HK-2 (cell line): ENCODE data around the gene LY6G6C.
A peak's percentile ranks its signal among the peaks of the same experiment; 100 is the strongest.

Source experiments
- DNase-seq: peaks from one replicate; pipeline ENCODE4 v3.0.0-alpha.2; 2018; ENCODE audit not compliant: unreplicated experiment

Gene LY6G6C

DNA sequence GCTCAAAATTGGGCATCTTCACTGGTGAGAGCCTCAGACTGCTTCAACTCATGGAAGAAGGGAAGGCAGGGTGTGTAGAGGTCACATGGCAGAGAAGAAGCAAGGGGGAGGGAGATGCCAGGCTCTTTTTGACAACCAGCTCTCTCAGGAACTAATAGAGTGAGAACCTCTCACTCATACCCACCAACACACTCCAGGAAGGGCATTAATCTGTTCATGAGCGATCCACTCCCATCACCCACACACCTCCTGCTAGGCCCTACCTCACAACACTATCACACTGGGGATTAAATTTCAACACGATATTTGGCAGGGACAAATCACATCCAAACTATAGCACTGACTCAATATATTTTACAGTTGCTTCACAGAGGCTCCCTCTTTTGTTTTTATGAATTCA lies 20.3 kb upstream of the LY6G6C start:
- DNase-seq, result no peak

DNA sequence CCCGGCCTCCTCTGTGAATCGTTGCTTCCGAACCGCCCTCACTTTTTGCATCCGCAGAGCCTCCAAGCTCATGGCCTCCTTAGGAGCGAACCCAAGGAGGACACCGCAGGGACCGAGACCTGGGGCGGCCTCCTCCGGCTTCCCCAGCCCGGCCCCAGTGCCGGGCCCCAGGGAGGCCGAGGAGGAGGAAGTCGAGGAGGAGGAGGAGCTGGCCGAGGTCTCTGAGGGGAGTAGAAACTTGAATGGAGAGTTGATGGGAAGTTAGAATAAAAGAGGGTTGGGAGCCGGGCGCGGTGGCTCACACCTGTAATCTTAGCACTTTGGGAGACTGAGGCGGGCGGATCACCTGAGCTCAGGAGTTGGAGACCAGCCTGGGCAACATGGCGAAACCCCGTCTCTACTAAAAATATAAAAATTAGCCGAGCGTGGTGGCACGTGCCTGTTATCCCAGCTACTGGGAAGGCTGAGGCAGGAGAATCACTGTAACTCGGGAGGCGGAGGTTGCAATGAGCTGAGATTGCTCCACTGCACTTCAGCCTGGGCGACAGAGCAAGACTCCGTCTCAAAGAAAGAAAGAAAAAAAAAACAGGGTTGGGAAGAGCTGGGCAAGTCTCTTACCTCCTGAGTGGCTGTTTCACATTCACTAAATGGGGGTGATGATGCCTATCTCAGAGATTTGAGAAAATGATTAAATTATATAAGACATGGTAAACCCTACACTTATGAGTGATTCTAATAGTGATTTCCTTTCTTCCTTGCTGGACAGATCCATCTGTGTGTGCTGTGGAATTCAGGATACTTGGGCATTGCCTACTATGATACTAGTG lies 19.1 kb upstream of the LY6G6C start:
- peak; percentile 41 for DNase-seq

DNA sequence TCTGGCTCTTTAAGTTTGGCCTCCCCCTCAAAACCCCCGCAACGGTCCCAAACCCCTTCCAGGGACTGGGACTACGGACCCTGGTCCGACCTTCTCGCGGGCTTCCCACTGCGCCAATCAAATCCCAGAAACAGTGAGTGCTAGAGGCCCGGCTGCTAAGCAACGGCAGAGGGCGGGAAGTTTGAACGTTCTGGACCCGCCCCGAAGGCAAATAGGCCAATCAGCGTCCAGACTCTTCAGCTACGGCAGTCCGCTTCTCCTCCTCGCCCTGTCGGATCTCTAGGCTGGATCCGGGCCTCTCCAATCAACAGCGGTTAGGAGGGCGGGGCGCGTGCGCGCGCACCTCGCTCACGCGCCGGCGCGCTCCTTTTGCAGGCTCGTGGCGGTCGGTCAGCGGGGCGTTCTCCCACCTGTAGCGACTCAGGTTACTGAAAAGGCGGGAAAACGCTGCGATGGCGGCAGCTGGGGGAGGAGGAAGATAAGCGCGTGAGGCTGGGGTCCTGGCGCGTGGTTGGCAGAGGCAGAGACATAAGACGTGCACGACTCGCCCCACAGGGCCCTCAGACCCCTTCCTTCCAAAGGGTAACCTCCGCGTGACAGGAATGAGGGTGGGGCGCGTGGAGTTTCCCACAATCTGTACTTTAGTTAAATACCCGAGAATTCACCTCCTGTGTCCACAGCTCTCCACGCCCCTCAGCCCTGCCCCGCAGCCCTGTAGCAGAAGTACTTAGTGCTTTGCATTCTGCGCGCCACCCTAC lies 18.3 kb upstream of the LY6G6C start, which contains the start of gene MSH5:
Gene MSH5 (plus strand): TSS at position 367 of the 758 bp plus-strand sequence. CDS start 462 bp downstream, outside the sequence.
- DNase-seq, result peak; percentile 99

DNA sequence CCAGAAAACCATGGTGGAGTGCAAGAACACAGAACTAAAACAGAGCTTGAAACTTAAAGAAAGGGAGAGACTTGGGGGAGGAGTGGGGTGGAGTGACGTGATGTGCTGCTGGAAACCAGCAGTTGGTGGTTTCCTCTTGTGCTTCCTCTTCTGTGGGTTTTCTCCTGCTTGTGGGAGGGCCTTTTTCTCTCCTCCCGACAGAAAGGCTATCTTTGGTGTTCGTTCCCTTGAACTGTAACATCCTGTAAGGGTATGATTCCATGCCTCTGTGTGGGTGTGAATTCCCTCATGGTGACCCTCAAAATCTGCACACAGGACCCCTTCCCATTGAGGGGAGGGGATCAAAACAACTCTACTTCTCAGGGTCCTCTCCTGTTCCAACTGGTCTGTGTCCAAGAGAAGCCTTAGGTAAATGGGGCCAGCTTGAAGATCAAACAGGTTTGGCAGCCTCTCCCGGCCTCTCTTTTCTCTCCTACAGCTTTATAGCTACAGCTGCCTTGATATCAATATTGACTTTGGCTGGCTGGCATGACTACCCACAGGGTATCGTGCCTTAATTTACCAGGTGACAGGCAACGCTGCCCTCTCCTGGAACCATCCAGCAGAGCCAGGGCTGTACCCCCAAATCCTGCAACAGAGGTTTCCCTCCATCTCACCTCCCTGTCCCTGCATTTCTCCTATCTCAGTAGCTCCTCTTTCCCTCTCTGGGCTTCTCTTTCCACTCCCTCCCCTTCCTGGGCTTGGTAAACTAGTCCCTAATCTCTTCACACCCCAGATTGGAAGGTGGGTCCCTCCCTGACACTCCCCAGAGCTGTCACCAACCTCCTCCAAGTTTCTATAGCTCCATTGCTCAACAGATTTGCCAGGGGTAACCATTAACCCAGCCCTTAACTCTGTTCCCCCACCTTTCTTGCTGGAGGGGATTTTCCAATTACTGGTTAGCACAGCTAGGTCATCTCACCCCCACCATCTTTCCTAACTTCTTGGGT lies 16.7 kb upstream of the LY6G6C start:
- DNase-seq, result peak; percentile 64

DNA sequence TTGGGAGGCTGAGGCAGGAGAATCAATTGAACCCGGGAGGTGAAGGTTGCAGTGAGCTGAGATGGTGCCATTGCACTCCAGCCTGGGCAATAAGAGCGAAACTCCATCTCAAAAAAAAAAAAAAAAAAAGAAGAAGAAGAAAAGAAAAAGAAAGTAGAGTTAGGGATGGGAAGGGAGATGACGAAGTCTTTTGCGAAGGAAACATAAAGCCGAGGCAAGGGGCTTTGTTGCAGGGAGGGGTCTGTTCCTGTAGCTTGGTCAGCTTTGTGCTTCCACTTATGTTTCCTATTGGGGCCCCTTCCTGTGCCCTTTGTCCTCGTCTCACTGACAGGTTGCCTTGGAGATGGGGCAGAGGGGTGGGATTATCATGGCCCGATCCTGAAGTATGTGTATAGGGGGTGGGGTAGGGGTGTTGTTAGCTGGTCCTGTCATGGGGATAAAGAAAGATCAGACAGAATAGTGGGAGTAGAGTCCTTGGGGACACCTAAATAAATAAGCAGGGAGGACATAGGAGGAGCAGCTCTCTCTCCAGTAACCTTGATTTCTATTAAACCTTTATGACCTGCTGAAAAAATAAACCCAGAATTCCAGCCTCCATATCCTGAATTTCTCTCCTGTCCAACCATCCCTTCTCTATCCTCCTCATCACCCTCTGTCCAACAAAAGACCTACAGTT lies 15.9 kb upstream of the LY6G6C start:
- peak; percentile 34 for DNase-seq

DNA sequence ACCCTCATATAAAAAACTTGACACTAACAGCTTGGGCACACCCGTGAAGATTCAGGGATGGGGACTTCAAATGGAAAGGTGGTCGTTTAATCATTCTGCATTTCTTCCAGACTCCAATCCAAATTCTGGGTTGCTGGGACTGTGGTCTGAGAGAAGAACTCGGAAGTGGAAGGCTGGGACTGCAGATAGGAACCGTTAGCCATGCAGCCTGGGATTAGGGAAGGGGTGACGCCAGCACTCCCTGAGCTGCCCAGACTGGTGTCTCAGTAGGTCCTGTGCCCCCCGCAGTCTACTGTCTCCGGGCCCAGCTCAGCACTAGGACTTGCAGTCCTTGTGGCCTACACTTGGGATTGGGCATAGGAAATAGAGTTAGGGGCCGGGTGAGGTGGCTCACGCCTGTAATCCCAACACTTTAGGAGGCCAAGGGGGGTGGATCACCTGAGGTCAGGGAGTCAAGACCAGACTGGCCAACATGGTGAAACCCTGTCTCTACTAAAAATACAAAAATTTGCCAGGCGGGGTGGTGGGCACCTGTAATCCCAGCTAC lies 15.3 kb upstream of the LY6G6C start:
- no peak for DNase-seq

DNA sequence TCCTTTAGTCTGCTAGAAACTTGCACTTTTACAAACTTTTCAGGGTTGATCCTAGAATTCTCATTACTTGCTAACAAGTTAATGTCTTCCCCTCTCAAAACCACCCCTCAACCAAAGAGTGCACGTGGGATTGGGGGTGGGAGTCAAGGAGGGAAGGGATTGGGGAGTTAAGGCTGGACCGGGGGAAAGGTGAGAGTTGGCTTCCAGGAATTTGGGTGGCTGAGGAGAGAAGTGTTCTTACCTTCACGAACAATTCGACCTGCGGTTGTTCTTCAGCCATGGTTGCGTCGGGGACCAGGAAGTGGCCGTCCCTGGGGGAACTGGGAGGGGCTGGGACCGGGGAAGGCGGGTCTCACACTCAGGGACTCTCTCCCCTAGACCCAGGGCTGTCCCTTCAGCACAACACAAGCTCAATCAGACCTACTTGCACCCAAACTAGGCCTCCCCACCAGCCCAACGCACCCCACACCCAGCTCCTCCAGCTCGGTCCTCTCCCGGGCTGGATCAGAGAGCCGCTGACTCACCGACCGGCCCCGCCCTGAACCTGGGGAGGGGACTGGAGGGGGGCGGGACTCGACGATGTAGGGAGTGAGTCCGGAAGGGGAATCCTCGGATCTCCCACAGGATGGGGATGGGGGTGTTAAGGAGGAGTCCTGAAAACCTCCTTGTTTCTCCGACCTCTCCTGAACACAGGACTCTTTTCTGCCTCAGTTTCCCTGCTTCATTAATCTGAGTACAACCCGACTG lies 14.6 kb upstream of the LY6G6C start, which contains the start of gene CLIC1:
Gene CLIC1 (minus strand): TSS at position 510 of the 747 bp plus-strand sequence. CDS start 230 bp downstream, at position 280.
- peak; percentile 89 for DNase-seq

DNA sequence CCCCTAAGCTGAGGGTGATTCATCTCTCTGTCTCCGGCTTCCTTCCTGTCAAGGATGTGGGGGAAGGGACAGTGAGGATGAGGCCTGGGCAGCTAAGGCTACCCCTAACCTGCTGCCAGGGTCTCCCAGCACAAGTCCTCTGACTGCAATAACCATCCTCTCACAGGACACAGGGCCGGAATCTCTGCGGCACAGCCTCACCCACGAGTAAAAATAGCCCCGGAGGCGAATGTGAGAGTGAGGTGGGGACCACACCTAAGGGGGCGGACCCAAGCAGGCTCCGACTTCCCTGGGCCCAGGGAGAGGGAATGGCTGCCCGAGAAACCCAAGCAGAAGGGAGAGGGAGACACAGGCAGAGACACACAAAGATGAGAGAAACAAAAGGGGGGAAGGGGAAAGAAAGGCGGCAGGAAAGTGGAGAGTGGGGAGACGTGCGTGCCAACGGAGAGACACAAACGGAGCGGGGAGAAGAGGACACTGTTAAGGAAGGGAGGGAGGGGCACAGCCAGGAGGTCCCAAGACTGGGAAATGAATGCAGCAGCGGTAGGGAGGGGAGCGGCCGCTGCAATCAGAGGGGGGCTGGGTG lies 13.4 kb upstream of the LY6G6C start:
- DNase-seq, result peak; percentile 76

DNA sequence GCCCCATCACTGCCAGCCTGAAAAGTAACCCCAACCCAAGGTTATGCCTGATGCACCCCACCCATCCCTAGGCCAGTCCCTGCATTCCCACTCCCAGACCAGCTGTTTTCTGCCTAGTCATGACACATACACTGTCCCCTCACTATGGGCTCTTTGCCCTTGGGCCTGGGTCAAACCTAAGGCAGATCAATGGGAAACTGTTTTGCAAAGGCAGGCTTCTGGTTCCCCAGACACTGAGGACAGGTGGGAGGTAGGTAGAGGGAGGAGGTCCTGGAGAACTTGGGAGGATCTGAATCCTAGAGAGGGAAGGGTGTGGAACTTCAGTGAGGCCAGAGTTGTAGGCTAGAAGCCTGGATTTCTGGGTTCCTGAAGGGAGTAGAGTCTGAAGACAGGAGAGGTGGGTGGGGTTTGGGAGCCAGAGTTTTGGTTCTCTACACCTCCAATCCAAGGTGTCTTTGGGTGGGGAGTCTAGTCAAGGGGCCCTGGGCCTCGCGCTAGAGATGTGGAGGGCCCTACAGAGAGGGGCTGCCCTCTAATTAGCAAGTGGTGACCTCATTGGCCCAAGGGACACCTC lies 12.8 kb upstream of the LY6G6C start:
- DNase-seq, result no peak

DNA sequence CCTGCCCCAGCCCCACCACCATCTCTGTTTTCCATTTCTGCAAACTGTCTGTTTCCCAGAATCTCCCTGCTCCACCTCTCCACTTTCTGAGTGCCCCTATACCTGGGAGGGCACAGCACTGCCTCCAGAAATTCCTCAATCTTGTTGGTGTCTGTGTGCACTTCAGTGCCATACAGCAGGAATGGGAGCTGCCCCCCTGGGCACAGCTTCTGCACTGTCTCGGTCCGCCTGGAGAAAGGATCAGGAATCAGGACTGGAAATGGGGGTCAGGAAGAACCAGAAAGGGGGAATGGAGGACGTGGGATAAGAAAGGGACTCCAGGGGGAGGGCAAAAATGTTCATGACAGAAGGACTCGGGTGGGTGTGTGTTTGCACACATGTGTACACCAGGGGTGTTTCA lies 12.2 kb upstream of the LY6G6C start:
- no peak for DNase-seq

DNA sequence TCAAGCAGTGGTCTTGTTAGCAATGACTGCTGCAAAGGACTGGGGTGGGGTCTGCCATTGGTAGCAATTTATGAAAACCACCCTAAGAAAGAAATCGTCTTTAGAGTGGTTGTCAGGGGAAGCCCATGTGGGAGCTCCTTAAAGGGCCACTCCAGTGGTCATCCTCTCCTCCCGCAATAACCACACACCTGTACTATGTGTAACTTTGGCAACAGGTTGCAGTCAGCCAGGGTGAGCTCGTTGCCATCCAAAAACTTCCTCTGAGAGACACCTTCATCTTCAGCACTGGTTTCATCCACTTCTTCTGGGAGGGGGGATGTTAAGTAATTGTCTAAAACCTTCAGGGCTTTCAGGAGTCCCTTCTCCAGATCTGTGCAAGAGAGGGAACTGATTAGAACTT lies 10.5 kb upstream of the LY6G6C start:
- no peak for DNase-seq

DNA sequence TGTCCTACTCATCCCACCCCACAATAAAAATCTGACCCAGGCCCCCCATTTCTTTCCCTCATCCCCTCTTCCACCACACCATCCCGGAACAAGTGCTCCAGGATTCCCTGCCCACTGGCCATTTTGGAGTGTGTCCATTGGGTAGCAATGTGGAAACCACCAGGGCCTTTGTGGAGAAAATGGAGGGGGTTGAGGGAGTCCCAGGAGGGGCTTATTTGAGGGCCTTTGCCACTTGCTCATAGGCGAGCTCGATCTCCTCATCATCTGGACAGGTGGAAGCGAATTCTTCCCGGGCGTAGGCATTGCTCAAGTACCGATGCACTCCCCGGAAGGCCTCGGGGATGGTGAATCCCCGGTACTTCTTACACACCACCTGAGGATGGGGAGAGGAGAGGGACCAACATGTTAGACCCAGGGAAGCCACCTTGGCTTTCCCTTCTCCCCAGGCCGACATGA lies 9.1 kb upstream of the LY6G6C start:
- DNase-seq, result no peak

DNA sequence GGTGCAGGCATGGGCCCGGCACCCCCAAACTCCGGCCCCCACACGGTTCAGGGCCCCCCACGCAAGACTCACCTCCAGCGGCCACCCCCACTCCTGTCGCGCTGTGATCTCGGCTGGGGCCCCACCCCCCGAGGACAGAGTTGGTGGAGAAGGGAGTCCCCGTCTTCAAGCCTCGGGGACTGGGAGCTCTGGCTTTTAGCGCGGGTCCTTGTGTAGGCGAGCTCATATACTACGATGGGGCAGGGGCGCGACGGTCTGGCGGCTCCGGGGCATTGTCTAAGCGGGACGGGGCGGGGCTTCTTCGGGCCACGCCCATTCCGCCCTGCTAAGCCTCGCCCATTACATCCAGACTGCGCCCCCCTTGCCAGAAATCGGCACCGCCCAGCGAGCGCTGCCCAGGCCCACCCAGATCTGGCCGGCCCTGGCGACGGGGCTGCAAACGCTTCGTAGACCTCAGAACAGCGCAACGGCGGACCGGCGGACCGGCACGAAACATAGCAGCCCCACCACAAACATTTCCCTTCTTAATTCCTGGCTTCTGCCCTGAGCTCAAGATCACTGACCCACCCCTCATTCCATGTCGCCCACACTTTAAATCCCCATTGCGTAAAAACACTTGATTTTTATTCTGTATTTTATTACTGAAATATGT lies 8.6 kb upstream of the LY6G6C start:
- DNase-seq, result peak; percentile 79

DNA sequence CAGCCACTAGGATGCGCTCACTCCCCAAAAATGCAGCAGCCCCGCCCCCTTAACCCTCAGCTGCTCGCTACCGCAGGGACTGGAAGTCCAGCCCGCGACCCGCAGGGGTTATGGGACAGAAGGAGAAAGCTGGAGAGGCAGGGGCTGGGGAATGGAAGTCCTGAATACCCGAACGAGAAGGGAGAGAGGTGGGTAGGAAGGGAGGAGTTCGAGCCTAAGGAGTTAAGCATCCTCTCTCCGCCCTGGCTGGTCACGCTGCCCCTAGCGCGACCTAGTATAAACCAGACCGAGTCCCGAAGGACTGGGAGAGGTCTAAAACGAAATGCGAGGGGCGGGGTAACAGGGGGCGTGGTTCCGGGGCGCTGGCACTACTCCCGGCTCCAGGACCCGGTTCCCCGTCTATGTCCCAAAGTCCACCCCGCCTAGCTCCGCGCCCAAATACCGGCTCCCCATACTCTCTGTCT lies 8.0 kb upstream of the LY6G6C start:
- peak; percentile 87 for DNase-seq

DNA sequence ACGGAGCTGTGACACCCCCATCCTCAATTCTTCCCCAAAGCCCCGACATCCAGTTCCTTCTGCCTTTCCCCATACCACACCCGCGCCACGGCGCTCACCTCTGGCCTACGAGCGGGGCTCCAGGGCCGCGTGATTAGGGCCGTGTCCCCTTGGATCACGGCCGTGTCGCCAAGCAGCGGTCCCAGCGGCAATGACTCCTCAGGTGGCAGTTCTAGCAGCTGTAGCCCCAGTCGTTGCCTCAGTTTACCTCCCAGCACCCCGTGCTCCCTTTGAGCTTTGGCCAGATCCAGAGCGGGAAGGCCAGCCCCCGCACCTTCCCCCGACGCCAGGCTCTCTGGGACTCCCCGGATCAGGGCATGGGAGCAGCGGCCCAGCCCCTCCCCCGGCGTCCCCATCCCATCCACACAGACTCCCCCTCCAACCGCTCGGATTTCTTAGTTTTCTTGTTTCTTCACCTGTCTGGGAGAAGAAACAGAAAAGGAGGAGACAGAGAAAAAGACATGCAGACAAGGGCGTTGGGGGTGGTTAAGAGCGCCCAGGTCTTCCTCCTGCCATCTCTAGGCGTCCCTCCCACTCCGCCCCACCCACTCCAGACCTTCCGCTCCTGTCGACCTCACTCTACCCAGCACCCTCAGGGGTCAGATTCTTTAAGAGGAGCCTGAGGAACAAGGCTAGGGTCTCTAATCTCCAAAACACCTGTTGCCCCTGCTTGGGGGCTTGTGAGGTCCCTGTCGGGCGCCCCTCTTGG lies 7.4 kb upstream of the LY6G6C start, which contains the start of gene DDAH2:
Gene DDAH2 (minus strand): TSS at position 533 of the 748 bp plus-strand sequence. CDS start 138 bp downstream, at position 395.
- DNase-seq, result no peak

DNA sequence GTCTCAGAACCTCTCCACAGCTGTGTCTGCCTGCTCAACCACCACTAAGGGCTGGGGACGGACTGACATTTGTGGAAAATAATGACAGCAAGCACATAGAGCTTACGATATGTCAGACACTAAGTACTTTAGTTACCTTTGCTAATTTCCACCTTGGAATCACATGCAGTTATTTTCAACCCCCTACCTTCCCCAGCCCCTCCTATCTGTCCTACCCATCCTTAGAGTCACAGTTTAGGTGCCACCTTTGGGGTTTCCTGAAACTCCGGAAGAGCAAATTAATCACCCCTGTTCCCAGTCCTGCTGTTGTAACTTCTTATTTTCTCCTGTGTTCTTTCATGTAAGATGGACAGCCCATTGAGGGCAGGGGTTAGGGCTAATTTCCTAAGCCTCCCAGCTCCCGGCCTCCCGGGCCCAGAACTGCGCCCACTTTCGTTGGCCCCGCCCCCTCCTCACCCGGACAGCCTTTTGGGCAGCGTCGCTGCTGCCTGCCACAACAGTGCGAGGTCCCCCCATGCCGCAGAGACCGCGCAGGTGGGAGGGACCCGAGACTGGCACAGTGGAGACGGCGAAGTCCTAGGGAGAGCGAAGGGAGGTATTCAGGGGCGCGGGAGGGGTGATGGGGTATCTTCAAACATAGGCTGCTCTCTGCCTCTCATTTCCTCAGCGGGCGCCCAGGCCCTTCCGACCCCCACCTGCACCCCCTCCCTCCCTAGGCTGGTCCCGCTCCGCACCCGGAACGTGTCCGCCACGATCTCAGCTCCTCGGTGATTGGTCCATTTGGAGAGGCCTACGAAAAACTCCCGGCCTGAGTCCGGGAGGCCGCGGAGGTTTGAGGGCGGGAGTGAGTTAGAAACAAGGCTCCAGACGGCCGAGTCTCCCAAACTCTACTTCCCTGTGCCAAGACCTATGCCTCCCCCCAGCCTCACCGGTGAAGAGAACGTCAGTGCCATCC lies 6.4 kb upstream of the LY6G6C start:
- DNase-seq, result no peak
